H9 (cell line): ENCODE measurements around the gene RPS6KB1. TPM values are rescaled to one million over a fixed set of nuclear protein-coding genes. Genes with fewer than 3 reads are reported as not detected.

ENCODE experiments used
- DNase-seq: peaks from one replicate; pipeline ENCODE4 v3.0.0-alpha.2; 2017
- H2AFZ ChIP-seq: one replicate; pipeline ENCODE4 v1.6.1; 2013; ENCODE audit warnings: mild to moderate bottlenecking, low read length, control low read depth, moderate library complexity
- H2AK5ac ChIP-seq: 2 replicates; pipeline ENCODE4 v1.6.1; 2013; ENCODE audit warnings: low read length, control low read depth, mixed read lengths; ENCODE audit not compliant: insufficient read length
- H2BK120ac ChIP-seq: one replicate; pipeline ENCODE4 v1.6.1; 2013; ENCODE audit warnings: low read depth, mild to moderate bottlenecking, low read length, control low read depth, inconsistent platforms; ENCODE audit not compliant: poor library complexity, severe bottlenecking
- H2BK12ac ChIP-seq: 2 replicates; pipeline ENCODE4 v1.6.1; 2013; ENCODE audit warnings: low read length, control low read depth, mixed read lengths, low read depth; ENCODE audit not compliant: insufficient read length
- H2BK15ac ChIP-seq: 2 replicates; pipeline ENCODE4 v1.6.1; 2013; ENCODE audit warnings: low read depth, low read length, control low read depth
- H2BK20ac ChIP-seq: one replicate; pipeline ENCODE4 v1.6.1; 2013; ENCODE audit warnings: low read depth, mild to moderate bottlenecking, low read length, control low read depth, inconsistent platforms; ENCODE audit not compliant: poor library complexity, severe bottlenecking
- H2BK5ac ChIP-seq: 2 replicates; pipeline ENCODE4 v1.6.1; 2013; ENCODE audit warnings: low read length, control low read depth, mixed read lengths; ENCODE audit not compliant: insufficient read length
- H3K14ac ChIP-seq: 2 replicates; pipeline ENCODE4 v1.6.1; 2013; ENCODE audit warnings: low read length, control low read depth; ENCODE audit not compliant: insufficient read depth
- H3K18ac ChIP-seq: 2 replicates; pipeline ENCODE4 v1.6.1; 2013; ENCODE audit warnings: low read depth, mild to moderate bottlenecking, mixed read lengths, low read length, control low read depth; ENCODE audit not compliant: insufficient read length
- H3K23ac ChIP-seq: 2 replicates; pipeline ENCODE4 v1.6.1; 2013; ENCODE audit warnings: low read length, control low read depth, mixed read lengths, low read depth; ENCODE audit not compliant: insufficient read length
- H3K23me2 ChIP-seq: 2 replicates; pipeline ENCODE4 v1.6.1; 2013; ENCODE audit warnings: low read depth, mild to moderate bottlenecking, mixed read lengths, low read length, control low read depth; ENCODE audit not compliant: insufficient read length, poor library complexity, severe bottlenecking
- H3K27ac ChIP-seq: 2 replicates; pipeline ENCODE4 v1.5.1; 2013; ENCODE audit warnings: low read length, control low read depth, mixed read lengths, low read depth; ENCODE audit not compliant: insufficient read length
- H3K27me3 ChIP-seq: 2 replicates; pipeline ENCODE4 v1.6.1; 2013; ENCODE audit warnings: low read length, control low read depth, inconsistent platforms; ENCODE audit not compliant: insufficient read depth
- H3K4ac ChIP-seq: 2 replicates; pipeline ENCODE4 v1.6.1; 2013; ENCODE audit warnings: low read depth, mild to moderate bottlenecking, control low read depth, inconsistent platforms, low read length, moderate library complexity
- H3K4me1 ChIP-seq: 2 replicates; pipeline ENCODE4 v1.6.1; 2013; ENCODE audit warnings: low read length, control low read depth, inconsistent platforms; ENCODE audit not compliant: insufficient read depth
- H3K4me2 ChIP-seq: 2 replicates; pipeline ENCODE4 v1.6.1; 2013; ENCODE audit warnings: low read length, control low read depth, mixed read lengths; ENCODE audit not compliant: insufficient read length, insufficient read depth
- H3K56ac ChIP-seq: 2 replicates; pipeline ENCODE4 v1.6.1; 2013; ENCODE audit warnings: low read depth, mild to moderate bottlenecking, mixed read lengths, low read length, control low read depth; ENCODE audit not compliant: insufficient read length
- H3K79me1 ChIP-seq: 2 replicates; pipeline ENCODE4 v1.6.1; 2013; ENCODE audit warnings: low read depth, mild to moderate bottlenecking, moderate library complexity, low read length, control low read depth, inconsistent platforms; ENCODE audit not compliant: insufficient read depth, poor library complexity, severe bottlenecking
- H3K79me2 ChIP-seq: 2 replicates; pipeline ENCODE4 v1.6.1; 2013; ENCODE audit warnings: low read length, control low read depth, inconsistent platforms; ENCODE audit not compliant: insufficient read depth
- H3K9ac ChIP-seq: 2 replicates; pipeline ENCODE4 v1.6.1; 2013; ENCODE audit warnings: low read length, control low read depth, mixed read lengths; ENCODE audit not compliant: insufficient read length; ENCODE audit errors: extremely low read depth
- H3K9me3 ChIP-seq: one replicate; pipeline ENCODE4 v1.6.1; 2013; ENCODE audit warnings: low read depth, low read length, inconsistent platforms; ENCODE audit not compliant: control insufficient read depth
- H3T11ph ChIP-seq: one replicate; pipeline ENCODE4 v1.6.1; 2013; ENCODE audit warnings: mild to moderate bottlenecking, low read length, control low read depth, inconsistent platforms
- H4K20me1 ChIP-seq: one replicate; pipeline ENCODE4 v1.6.1; 2013; ENCODE audit not compliant: control insufficient read depth, insufficient read length, insufficient read depth
- H4K5ac ChIP-seq: 2 replicates; pipeline ENCODE4 v1.6.1; 2013; ENCODE audit warnings: low read depth, mild to moderate bottlenecking, mixed read lengths, low read length, control low read depth; ENCODE audit not compliant: insufficient read length
- H4K8ac ChIP-seq: replicated peaks from 2 replicates; pipeline ENCODE4 v1.6.1; 2013; ENCODE audit warnings: low read length, control low read depth, mixed read lengths, low read depth; ENCODE audit not compliant: insufficient read length
- H4K91ac ChIP-seq: 2 replicates; pipeline ENCODE4 v1.6.1; 2013; ENCODE audit warnings: low read depth, mild to moderate bottlenecking, moderate library complexity, mixed read lengths, low read length, control low read depth; ENCODE audit not compliant: insufficient read length
- H3K27ac Mint-ChIP-seq, 3 experiments: 2 replicates in 2 of 3; 3 replicates in 1 of 3; pipeline ENCODE4 v1.8.0; 2020 to 2021; ENCODE audit warnings: mixed read lengths in 3 of 3, mild to moderate bottlenecking in 1 of 3, moderate library complexity in 1 of 3
- H3K27me3 Mint-ChIP-seq: 2 replicates; pipeline ENCODE4 v1.8.0; 2021; ENCODE audit warnings: low read depth, mild to moderate bottlenecking, moderate library complexity, mixed read lengths
- H3K36me3 Mint-ChIP-seq, 3 experiments: 2 replicates in 2 of 3; 3 replicates in 1 of 3; pipeline ENCODE4 v1.8.0; 2020 to 2021; ENCODE audit warnings: low read depth in 3 of 3, mixed read lengths in 3 of 3; ENCODE audit not compliant: insufficient read depth in 1 of 3
- H3K4me1 Mint-ChIP-seq, 2 experiments: 2 replicates each; pipeline ENCODE4 v1.8.0; 2020; ENCODE audit warnings: mixed read lengths in 2 of 2
- H3K4me3 Mint-ChIP-seq, 2 experiments: 2 replicates in 1 of 2; 3 replicates in 1 of 2; pipeline ENCODE4 v1.8.0; 2020 to 2021; ENCODE audit warnings: mild to moderate bottlenecking in 2 of 2, mixed read lengths in 2 of 2, moderate library complexity in 1 of 2
- H3K9me3 Mint-ChIP-seq, 2 experiments: 2 replicates in 1 of 2; 3 replicates in 1 of 2; pipeline ENCODE4 v1.8.0; 2020; ENCODE audit warnings: mild to moderate bottlenecking in 2 of 2, mixed read lengths in 2 of 2, moderate library complexity in 1 of 2
- WGBS: extraction: QIAGEN DNeasy Blood & Tissue Kit; methylation state at CpG from one replicate; pipeline ENCODE4 v1.1.7; 2013; ENCODE audit warnings: missing lambda C conversion rate, low lambda C conversion rate, mixed read lengths; ENCODE audit not compliant: insufficient read length; ENCODE audit errors: extremely low coverage; 5-methylcytosine and 5-hydroxymethylcytosine counted together
- total RNA-seq: library from RNA; stranded (reverse); gene quantifications from 2 replicates; pipeline ENCODE4 v1.2.1, GENCODE V29; 2021
- TF ChIP-seq, protein P1 (sequence below): fragments of 200-600 bp; sonication (generic); conservative IDR thresholded peaks from 3 replicates; pipeline ENCODE4 v1.8.0; 2021; ENCODE audit warnings: antibody characterized with exemption, mild to moderate bottlenecking

The RPS6KB1 gene
- total RNA-seq, 1 experiment from 2014 or later = 36.1 TPM

DNA sequence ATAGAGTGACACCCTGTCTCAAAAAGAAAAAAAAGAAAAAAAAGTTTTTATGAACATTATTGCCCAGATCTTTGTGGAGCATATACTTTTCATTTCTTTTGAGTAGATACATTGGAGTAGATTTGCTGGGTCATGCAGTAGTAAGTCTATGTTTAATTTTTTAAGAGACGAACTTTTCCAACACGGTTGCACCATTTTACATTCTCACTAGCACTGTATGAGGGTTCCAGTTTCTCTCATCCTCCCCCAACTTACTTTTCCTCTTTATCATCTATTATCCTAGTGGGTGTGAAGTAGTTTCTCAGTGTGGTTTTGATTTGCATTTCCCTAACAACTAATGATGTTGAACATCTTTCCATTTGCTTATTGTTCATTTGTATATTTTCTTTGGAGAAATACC, 10.5 kb downstream of the RPS6KB1 start:
- Histone ChIP-seq H3K27me3 (no peaks in the 10 kb centered on the region), H3T11ph (no peak overlapping the region), H2BK20ac (no peak overlapping the region), H2BK5ac (no peak overlapping the region), H3K56ac (no peak overlapping the region), H3K4me1 (no peaks in the 10 kb centered on the region), H2BK15ac (no peak overlapping the region), H3K23ac (no peak overlapping the region), H3K79me2 (no peaks in the 10 kb centered on the region), H2BK120ac (no peak overlapping the region), H3K9me3 (no peaks in the 10 kb centered on the region), H3K18ac (no peak overlapping the region), H4K5ac (no peak overlapping the region), H3K79me1 (peaks cover 3% of the 10 kb centered on the region), H3K14ac (no peak overlapping the region), H2BK12ac (no peak overlapping the region), H2AK5ac (no peak overlapping the region), H3K4me2 (no peak overlapping the region), H3K23me2 (no peaks in the 10 kb centered on the region), H4K91ac (no peak overlapping the region), H3K9ac (no peak overlapping the region), H3K27ac (no peak overlapping the region), H2AFZ (no peak overlapping the region), H4K20me1 (no peaks in the 10 kb centered on the region), H3K4ac (no peak overlapping the region), H4K8ac (no peak overlapping the region)
- Mint-ChIP-seq H3K27me3 (no peaks in the 10 kb centered on the region), H3K9me3 (no peaks in the 10 kb centered on the region), H3K4me3 (no peak overlapping the region), H3K27ac (0 out of 7 replicates have a peak overlapping the region, but pooled peaks of 1 of the 3 experiments have one; percentile 14), H3K4me1 (no peaks in the 10 kb centered on the region), H3K36me3 (0 out of 7 replicates have a peak, but pooled peaks cover 0 to 3% (median 0%) of the 10 kb centered on the region in 3 experiments)
- DNase-seq = no peak
- TF ChIP-seq, protein P1, sequence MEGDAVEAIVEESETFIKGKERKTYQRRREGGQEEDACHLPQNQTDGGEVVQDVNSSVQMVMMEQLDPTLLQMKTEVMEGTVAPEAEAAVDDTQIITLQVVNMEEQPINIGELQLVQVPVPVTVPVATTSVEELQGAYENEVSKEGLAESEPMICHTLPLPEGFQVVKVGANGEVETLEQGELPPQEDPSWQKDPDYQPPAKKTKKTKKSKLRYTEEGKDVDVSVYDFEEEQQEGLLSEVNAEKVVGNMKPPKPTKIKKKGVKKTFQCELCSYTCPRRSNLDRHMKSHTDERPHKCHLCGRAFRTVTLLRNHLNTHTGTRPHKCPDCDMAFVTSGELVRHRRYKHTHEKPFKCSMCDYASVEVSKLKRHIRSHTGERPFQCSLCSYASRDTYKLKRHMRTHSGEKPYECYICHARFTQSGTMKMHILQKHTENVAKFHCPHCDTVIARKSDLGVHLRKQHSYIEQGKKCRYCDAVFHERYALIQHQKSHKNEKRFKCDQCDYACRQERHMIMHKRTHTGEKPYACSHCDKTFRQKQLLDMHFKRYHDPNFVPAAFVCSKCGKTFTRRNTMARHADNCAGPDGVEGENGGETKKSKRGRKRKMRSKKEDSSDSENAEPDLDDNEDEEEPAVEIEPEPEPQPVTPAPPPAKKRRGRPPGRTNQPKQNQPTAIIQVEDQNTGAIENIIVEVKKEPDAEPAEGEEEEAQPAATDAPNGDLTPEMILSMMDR = no peak
- no CpG with 5 or more reads among the region's 2 CpGs for whole genome bisulfite sequencing
